ENCODE results near the gene GUCA2B.

GUCA2B gene

DNA sequence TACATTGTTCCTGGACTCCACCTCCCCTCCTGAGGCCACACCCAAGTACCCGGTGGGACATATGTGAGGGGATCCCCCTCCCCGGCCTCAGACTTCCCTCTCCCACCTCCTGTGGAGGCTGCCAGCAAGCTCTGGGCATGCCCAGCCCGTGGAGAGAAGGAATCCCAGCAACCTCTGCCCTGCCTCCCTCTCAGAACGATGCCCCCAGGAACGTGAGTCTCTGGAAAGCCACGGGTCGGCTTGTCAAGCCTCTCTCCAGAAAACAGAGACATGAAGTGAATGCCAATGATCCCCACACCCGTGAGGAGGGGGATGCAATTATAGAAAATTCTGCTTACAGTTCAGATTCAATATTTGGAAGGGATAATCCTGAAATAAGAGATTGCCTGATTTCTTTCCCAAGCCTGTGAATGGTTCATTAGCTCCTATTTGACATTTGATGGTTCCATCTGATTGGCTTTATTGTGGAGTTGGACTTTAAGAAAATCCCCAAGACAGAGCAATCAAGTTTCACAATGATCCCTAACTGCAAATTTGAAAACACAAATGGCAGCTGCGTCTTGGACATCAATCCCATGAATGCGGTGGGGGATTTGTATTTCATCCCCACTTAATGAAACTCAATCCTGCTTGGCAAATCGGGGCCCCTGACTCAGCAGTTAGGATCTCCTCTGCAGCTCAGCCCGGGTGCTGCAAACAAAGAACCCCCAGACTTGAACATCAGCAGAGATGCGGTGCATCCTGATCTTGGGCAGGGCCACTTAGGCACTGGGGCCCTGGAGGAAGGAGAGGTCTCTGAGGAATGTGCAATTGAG, 9.1 kb upstream of the GUCA2B start:
- no peak for DNase-seq

DNA sequence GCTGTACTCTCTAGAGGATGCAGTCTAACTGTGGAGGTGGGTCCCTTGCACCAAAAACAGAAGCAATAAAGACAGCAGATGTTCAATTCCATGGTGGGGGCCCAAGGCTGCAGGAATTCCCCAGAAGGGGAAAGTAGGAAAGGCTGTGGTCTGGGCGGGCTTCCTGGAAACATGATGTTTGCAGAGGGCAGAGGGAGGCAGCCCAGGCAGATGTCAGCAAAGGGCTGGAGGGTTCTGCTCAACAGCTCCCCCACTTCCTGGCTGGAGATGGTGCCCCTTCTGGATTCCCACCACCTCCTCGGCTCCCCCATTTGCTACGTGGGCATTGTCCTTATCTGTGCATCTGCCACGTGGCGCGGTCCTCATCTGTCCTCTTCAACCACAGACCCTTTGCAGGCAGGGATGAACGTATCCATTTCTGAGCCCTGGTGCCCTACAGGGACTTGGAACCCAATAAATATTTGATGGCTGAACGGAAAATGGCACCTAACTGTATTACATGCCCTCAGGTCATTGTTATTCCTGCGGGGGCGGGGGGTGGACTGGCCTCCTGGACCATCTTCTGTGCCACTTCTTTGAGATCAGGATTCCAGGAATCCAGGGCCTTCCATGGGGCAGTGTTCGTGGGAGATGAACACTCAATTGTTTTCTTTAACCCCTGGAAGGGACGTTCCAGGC, 8.4 kb upstream of the GUCA2B start:
- DNase-seq: no peak

DNA sequence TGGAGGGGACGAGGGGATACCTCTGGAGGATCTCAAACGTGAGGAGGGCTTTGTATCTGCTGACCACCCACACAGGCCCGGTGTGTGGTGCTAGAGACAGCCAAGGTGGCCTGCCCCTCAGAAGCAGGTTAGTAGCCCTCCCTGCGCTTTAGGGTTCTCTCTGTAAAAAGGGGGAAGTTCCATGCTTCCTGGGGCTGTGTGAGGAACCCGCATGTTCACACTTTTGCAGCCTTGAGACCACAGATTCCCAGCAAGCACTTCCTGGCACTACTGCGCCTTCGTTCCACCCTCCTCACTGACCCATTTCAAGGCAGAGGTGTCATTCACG, 7.9 kb upstream of the GUCA2B start:
- no peak for DNase-seq

DNA sequence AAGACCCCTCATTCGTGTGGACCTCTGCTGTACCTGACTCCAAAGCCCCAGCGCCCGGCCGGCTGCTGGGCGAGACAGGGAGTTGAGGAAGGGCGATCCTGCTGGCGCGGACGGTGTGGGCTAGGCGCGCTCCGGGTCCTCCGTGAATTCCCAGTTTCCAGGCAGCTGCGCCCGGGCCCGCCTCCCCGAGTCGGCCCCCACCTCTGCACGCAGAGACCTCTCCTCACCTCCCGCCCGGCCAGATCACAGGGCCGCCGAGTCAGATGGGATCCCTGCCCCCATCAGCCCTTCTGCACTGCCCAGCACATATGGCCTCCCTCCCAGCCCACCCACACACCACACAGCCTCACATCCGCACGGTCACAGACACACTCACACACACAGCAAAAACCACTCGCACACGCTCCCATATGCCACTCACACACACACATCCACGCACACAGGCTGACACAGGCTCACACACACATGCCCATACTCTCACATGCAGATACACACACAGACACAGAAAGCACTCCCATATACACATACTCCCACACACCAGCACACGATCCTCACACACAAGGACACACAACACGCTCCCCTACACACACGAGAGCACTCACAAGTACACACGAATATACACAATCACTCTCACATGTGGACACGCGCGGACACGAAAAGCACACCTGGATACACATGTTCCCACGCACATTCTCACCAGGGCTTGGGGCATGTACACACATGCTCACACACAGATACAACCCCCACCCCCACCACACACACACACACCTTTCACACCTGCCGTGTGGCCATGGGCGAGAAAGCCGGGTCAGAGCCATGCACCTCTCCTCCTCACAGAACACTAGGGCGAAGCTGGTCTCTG, 7.2 kb upstream of the GUCA2B start:
- no peak for DNase-seq

DNA sequence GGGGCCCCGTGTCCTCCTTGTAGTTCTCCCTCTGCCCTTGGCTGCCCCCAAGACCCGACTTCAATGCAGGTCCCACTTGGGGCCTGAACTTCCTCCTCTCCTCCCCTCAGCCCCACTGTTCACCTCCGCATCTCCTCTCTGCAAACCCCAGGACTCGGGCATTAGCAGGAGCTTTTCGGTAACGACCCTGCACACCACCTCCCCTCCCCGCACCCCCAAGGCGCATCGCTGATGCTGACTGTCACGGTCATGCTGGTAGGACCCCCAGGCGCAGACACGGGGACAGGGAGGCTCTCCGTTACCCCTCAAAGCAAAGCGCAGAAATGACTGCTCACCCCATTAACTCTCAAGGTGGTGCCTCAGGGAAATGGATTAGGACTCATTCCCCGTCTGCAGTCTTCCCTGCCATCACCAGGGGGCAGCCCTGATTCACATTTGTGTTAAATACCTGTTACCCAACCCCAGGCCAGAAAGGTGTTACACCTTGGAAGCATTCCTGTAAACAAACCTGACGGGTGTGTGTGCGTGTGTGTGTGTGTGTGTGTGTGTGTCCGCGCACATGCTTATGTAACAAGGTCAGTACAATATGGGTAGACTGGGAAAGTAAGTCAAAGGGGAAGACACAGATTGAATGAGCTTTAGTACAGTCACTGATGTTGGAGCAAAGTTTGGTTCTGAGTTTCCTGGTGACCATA, 6.4 kb upstream of the GUCA2B start:
- peak; percentile 70 for DNase-seq

DNA sequence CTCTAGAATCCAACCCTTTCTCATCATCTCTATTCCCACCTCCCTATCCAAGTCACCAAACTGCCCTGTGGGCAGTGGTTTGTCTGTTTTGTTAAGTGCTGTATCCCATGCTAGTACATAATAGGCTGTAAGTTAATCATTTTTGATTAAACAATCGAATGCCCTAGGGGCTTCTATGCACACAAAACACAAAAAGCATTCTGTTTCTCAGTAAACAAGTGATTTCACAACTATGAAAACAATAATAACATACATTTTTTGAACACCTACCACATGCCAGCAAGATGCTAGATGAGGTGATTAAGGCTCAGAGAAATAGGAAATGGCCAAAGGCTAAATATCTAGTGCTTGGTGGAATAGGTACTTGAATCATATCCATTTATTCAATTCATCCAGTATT, 5.0 kb upstream of the GUCA2B start:
- no peak for DNase-seq

DNA sequence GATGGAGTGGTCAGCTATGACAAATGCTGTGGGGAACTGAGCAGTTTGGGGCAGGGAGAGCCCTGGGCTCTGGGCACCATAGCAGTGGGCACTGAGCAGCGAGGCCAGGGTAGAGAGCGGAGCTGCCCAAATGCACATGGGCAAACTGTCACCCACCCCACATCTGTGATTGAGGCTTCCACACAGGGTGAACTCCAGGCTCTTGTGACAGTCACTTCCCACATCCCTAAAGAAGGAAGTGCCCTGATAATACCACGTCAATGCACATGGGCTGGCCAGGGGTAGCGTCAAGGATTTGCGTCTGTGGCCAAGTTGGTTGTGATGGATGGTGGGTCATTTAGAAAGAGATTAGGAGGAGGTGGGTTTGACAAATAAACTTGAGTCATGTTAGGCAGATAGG, 2.6 kb upstream of the GUCA2B start:
- no peak for DNase-seq

DNA sequence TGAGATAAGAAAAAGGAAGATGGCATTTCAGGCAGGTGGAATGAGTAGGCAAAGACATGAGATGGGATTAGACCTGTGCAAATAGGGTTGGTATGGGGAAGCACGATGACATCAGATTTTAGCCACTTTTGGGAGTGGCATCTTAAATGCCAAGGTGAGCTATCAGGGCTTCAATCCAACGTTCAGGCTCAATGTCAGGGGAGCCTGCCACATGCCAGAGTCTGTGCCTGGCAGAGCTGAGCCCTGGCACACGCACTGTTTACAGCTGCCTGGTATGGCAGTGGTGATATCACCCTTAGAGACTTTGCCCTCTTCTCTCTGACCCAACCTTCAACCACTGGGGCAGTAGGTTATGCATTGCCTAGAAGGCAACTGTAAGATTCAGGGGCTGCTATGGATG, 1.1 kb upstream of the GUCA2B start:
- no peak for DNase-seq

DNA sequence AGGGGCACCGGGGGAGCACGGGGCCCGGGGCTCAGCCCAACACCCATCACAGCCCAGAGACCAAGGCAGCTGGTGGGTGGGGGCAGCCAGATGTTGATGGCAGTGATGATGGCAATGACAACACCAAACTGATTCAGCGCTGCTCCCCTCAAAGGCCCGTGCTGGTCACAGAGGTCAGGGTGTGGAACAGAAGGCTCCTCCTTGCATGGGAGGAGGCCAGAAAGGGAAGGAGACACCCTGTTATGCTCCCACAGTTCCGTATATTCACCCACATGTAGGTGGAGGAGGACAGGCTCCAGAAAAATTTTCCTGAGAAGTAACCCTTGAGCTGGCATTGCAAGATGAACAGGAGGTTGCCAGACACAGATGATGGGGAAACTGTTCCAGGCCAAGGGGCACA, 414 bp downstream of the GUCA2B start:
- DNase-seq: no peak

DNA sequence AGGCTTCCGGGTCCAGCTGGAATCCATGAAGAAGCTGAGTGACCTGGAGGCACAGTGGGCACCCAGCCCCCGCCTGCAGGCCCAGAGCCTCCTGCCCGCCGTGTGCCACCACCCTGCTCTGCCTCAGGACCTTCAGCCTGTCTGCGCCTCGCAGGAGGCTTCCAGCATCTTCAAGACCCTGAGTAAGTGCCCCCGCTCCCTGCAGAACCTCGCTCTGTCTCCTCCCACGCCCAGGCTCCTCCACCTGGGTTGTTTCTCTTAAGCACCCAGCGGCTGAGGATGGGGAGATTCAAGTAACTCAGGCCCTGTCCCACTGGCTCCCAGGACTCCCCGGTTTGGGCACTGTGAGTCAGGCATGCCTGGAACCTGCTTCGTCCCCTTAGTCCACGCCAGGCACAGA, 1.5 kb downstream of the GUCA2B start:
- DNase-seq: no peak

- DNase-seq: no peak
Observed at GRCh38 chr1:42155362-42155761, 2.2 kb downstream of the GUCA2B start.

- DNase-seq: no peak
Observed at GRCh38 chr1:42157667-42158066, 4.5 kb downstream of the GUCA2B start.

GRCh38 chr1:42158189-42158588, 5.0 kb downstream of the GUCA2B start:
- no peak for DNase-seq

- no peak for DNase-seq
Observed at GRCh38 chr1:42162181-42162580, 9.0 kb downstream of the GUCA2B start.

GRCh38 chr1:42163114-42163513, 9.9 kb downstream of the GUCA2B start:
- DNase-seq: no peak

- DNase-seq: no peak
Observed at GRCh38 chr1:42163536-42164503, 10.6 kb downstream of the GUCA2B start.

- DNase-seq: no peak
Observed at GRCh38 chr1:42164551-42165420, 11.6 kb downstream of the GUCA2B start, which contains the start of gene GUCA2A. Gene GUCA2A, minus strand, starts transcription at chr1:42164745. Its CDS starts 33 bp downstream, at chr1:42164712.

GRCh38 chr1:42165511-42166210, 12.5 kb downstream of the GUCA2B start:
- peak; percentile 85 for DNase-seq

- DNase-seq: no peak
Observed at GRCh38 chr1:42167611-42168390, 14.6 kb downstream of the GUCA2B start.

DNA sequence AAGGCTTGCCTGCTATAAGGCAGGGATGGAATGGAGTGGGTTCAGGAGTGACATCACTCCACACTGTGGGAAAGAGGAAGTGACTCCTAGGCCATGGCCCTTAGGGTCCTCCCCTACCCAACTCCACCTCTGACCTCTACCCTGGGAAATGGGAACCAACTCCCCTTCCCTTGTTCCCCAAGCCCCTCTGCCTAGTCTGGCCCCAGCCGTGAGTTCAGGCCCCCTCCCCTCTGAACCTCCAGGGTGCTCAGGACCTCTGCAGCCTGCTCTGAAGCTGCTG, 15.1 kb downstream of the GUCA2B start:
- DNase-seq: no peak
